Measurements from ENCODE around the gene CALU. TPM values are rescaled to one million over a fixed set of nuclear protein-coding genes. Genes with fewer than 3 reads are reported as not detected.

CALU gene
- total and polyA plus RNA-seq, 2 donors (not counting 1 experiment from before 2014, with no cell fraction given), result 5.1 to 11.2 TPM

DNA sequence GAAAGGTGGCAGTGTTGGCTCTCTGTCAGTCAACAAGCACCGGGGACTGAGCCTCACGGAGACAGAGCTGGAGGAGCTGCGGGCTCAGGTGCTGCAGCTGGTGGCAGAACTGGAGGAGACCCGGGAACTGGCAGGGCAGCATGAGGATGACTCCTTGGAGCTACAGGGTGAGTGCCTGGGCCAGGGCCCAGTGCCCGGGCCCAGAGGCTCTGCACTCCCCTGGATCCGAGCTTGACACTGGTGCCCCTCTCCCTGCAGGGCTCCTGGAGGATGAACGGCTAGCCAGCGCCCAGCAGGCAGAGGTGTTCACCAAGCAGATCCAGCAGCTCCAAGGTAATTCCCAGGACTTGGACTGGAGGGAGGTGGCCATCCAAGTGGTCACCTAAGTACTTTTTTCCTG, 55.3 kb downstream of the CALU start:
- H3K9me3 ChIP-seq (ENCODE audit: control extremely low read depth in 1 of 3, control insufficient read depth in 2 of 3, insufficient read depth in 1 of 3, low read length in 2 of 3), result no peaks in the 10 kb centered on the region
- H3K4me3 ChIP-seq (ENCODE audit: control extremely low read depth in 1 of 5, extremely low read depth in 1 of 5, insufficient read depth in 1 of 5, low read depth in 2 of 5, low read length in 4 of 5), result no peak overlapping the region
- ChIA-PET POLR2A (no interaction called here), CTCF (interaction anchor here (0.5 to 0.9 kb wide), 2 partner anchors 89 to 368 kb away, joined by 4 read pairs; no protein-coding TSS in a partner anchor)
- peaks cover 9% of the 10 kb centered on the region for H3K4me1 Mint-ChIP-seq
- H3K27ac Mint-ChIP-seq, result no peak overlapping the region
- H3K4me1 ChIP-seq (ENCODE audit: control insufficient read depth in 2 of 2, insufficient read depth in 2 of 2, low read length in 2 of 2), result peaks cover 9 to 15% of the 10 kb centered on the region in 2 donors
- ATAC-seq (ENCODE audit: low read depth) (no peak), DNase-seq (no peak)
- WGBS (ENCODE audit: insufficient coverage), result 97% methylated on average over 8 of the region's 8 CpGs
- H3K4me3 Mint-ChIP-seq, result no peak overlapping the region
- no peaks in the 10 kb centered on the region for H3K27me3 Mint-ChIP-seq
- intact Hi-C loops (cut with micrococcal nuclease), result no loop called here
- H3K36me3 ChIP-seq (replicated peaks in 1 of 2; ENCODE audit: control extremely low read depth in 1 of 2, control insufficient read depth in 1 of 2, extremely low read depth in 1 of 2, insufficient read depth in 2 of 2, low read length in 1 of 2), result no peaks in the 10 kb centered on the region
- no peaks in the 10 kb centered on the region for H3K79me2 ChIP-seq (ENCODE audit: control insufficient read depth, insufficient read depth, low read length)
- no peaks in the 10 kb centered on the region for H3K27me3 ChIP-seq (replicated peaks in 1 of 4; ENCODE audit: control extremely low read depth in 1 of 4, control insufficient read depth in 3 of 4, insufficient read depth in 4 of 4, low read length in 3 of 4)
- no peak overlapping the region for H3K9ac ChIP-seq (ENCODE audit: low read length)
- no peak overlapping the region for H3K27ac ChIP-seq (ENCODE audit: low read length in 2 of 2)
- no peak overlapping the region for H2AFZ ChIP-seq (ENCODE audit: insufficient read depth, low read depth, low read length, poor library complexity, severe bottlenecking)
- H3K9me3 Mint-ChIP-seq (ENCODE audit: insufficient read depth), result no peaks in the 10 kb centered on the region
- H4K20me1 ChIP-seq (ENCODE audit: control insufficient read depth, insufficient read depth, low read length, poor library complexity, severe bottlenecking), result no peaks in the 10 kb centered on the region
- H3K4me2 ChIP-seq (replicated peaks; ENCODE audit: low read depth, low read length, poor library complexity, severe bottlenecking), result no peak overlapping the region
- no peak for TF ChIP-seq EZH2 (IDR thresholded peaks at IDR 0.05; ENCODE audit: borderline replicate concordance, insufficient read depth, low read depth, low read length, poor library complexity, severe bottlenecking)
- no peak for TF ChIP-seq CTCF (IDR thresholded peaks at IDR 0.05)

DNA sequence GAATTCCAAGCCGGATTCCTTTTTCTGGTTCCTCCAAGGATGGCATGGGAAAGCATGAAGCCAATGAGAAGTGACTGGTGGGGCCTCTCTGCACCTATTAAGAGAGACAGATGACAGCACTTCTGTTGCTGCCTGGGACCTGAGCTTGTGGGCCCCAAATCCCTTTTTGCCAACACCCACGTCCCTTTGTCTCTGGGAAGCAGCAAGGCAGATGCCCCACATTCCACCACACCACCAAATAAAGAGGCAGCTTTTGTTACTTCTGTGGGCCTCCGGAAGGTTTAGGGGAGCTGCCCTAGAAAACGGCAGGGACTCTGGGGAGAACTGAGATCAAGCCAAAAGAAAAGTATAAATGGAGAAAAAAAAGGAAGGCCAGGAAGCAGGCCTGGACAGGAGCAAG, 56.0 kb downstream of the CALU start:
- intact Hi-C loops (cut with micrococcal nuclease), result no loop called here
- no peak overlapping the region for H2AFZ ChIP-seq (ENCODE audit: insufficient read depth, low read depth, low read length, poor library complexity, severe bottlenecking)
- Mint-ChIP-seq H3K9me3 (ENCODE audit: insufficient read depth) (no peaks in the 10 kb centered on the region), H3K27me3 (no peaks in the 10 kb centered on the region), H3K4me3 (no peak overlapping the region), H3K27ac (no peak overlapping the region), H3K4me1 (peaks cover 6% of the 10 kb centered on the region)
- H3K79me2 ChIP-seq (ENCODE audit: control insufficient read depth, insufficient read depth, low read length), result no peaks in the 10 kb centered on the region
- ChIA-PET CTCF (interaction anchor here (0.5 to 0.9 kb wide), 2 partner anchors 88 to 368 kb away, joined by 4 read pairs; no protein-coding TSS in a partner anchor), POLR2A (interaction anchor here (0.6 kb wide), 1 partner anchor 222 kb away, joined by 3 read pairs; no protein-coding TSS in a partner anchor)
- no peaks in the 10 kb centered on the region for H3K36me3 ChIP-seq (replicated peaks in 1 of 2; ENCODE audit: control extremely low read depth in 1 of 2, control insufficient read depth in 1 of 2, extremely low read depth in 1 of 2, insufficient read depth in 2 of 2, low read length in 1 of 2)
- H3K4me1 ChIP-seq (ENCODE audit: control insufficient read depth in 2 of 2, insufficient read depth in 2 of 2, low read length in 2 of 2), result peaks cover 9 to 15% of the 10 kb centered on the region in 2 donors
- no peaks in the 10 kb centered on the region for H3K27me3 ChIP-seq (replicated peaks in 1 of 4; ENCODE audit: control extremely low read depth in 1 of 4, control insufficient read depth in 3 of 4, insufficient read depth in 4 of 4, low read length in 3 of 4)
- TF ChIP-seq EZH2 (IDR thresholded peaks at IDR 0.05; ENCODE audit: borderline replicate concordance, insufficient read depth, low read depth, low read length, poor library complexity, severe bottlenecking) (no peak), CTCF (IDR thresholded peaks at IDR 0.05) (no peak)
- no peak for ATAC-seq (ENCODE audit: low read depth)
- H3K9ac ChIP-seq (ENCODE audit: low read length), result no peak overlapping the region
- no peaks in the 10 kb centered on the region for H3K9me3 ChIP-seq (ENCODE audit: control extremely low read depth in 1 of 3, control insufficient read depth in 2 of 3, insufficient read depth in 1 of 3, low read length in 2 of 3)
- no peaks in the 10 kb centered on the region for H4K20me1 ChIP-seq (ENCODE audit: control insufficient read depth, insufficient read depth, low read length, poor library complexity, severe bottlenecking)
- no peak overlapping the region for H3K27ac ChIP-seq (ENCODE audit: low read length in 2 of 2)
- 94% methylated on average over 2 of the region's 4 CpGs for WGBS (ENCODE audit: insufficient coverage)
- H3K4me2 ChIP-seq (replicated peaks; ENCODE audit: low read depth, low read length, poor library complexity, severe bottlenecking), result no peak overlapping the region
- H3K4me3 ChIP-seq (ENCODE audit: control extremely low read depth in 1 of 5, extremely low read depth in 1 of 5, insufficient read depth in 1 of 5, low read depth in 2 of 5, low read length in 4 of 5), result no peak overlapping the region
- DNase-seq, result no peak

Data from B cell (primary cell).